ENCODE measurements around the gene RPS24. TPM values are rescaled to one million over a fixed set of nuclear protein-coding genes. Genes with fewer than 3 reads are reported as not detected.

The RPS24 gene
- polyA plus RNA-seq, 3 donors: 4,081 to 4,601 (median 4,270) TPM

GRCh38 chr10:78025685-78026364, 7.8 kb upstream of the RPS24 start:
- no peak for DNase-seq (ENCODE audit: low read depth in 3 of 3, low spot score in 2 of 3)

DNA sequence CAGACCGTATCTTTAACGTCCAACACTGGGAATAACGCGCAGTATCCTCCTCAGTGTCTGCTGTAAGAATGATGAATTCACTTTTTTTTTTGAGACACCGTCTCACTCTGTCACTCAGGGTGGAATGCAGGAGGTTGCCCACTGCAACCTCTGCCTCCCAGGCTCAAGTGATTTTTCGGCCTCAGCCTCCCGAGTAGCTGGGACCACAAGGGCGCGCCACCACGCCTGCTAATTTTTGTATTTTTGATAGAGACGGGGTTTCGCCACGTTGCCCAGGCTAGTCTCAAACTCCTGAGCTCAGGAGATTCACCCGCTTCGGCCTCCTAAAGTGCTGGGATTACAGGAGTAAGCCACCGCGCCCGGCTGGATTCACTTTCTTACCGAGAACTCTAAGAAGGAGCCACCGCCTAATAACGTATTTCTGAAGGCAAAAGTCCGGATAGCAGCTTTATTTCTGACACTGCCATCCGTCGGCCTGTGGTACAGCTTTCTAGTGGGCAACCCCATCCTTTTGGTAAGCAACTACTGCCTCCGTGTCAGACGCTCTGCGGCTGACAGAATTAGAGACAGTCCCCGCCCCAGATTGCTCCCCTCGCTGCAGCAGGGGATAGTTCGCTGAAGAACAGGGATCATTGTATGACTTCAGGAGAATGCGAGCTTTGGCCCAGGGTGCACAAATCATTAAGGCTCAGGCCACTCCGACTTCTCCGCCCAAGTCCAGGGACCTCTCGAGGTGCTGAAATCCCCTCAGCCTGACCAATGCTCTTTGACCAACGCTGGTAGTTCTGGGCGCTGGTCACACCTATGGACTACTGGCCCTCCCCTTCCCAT, 5.0 kb upstream of the RPS24 start:
- DNase-seq (ENCODE audit: low read depth in 3 of 3, low spot score in 2 of 3): peak in 1 of 3 donors; percentile 27

DNA sequence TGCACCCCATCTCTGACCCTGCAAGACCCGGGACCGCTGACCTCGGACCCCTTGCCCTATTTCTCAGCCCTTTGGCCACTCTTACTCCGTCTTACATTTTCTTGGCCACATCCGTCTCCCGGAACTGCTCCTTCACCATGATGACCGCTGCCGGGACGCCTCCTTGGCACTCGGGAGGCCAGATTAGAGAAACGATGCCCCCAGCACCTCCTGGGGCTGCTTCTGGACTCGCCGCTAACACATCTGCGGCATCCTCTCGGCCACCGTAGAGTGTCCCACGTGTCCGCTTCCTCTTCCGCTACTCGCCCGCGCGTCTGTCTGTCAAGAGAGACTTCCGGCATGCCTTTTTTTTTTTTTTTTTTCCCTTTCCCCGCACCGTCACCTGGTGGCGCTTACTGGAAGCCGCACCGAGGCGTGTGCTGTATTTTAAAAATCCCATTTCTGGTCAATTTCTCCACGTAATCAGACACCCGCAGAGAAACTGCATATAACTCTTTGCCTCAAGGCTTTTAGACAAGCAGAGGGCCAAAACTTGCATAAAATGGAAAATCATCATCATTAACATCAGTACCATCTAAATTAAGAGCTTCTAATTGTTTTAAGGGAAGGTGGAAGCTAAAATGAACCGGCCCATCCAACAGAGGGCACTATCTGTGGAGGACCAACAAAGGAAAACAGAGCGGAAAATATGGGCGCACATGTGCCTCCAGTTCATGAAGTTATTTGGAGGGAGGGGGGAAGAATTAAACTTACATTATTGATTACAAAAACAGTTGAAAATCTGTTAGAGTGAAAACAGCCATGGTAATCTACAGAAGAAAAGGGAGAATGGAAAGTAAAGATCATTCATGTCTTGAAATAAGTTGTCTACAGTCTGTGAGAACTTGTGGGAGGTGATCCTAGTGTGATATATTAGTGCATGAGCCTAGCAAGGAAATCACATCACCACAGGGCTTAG, 4.1 kb upstream of the RPS24 start, which contains the start of gene POLR3A:
POLR3A (minus strand) TSS at position 247 of the 958 bp plus-strand sequence; CDS start at position 139, 108 bp downstream.
- DNase-seq (ENCODE audit: low read depth in 3 of 3, low spot score in 2 of 3): peak; percentile 88 to 95 (median 88)

- no peak for DNase-seq (ENCODE audit: low read depth in 3 of 3, low spot score in 2 of 3)
Measured at GRCh38 chr10:78033387-78033636, 351 bp upstream of the RPS24 start.

GRCh38 chr10:78035025-78035424, 1.4 kb downstream of the RPS24 start:
- no peak for DNase-seq (ENCODE audit: low read depth in 3 of 3, low spot score in 2 of 3)

DNA sequence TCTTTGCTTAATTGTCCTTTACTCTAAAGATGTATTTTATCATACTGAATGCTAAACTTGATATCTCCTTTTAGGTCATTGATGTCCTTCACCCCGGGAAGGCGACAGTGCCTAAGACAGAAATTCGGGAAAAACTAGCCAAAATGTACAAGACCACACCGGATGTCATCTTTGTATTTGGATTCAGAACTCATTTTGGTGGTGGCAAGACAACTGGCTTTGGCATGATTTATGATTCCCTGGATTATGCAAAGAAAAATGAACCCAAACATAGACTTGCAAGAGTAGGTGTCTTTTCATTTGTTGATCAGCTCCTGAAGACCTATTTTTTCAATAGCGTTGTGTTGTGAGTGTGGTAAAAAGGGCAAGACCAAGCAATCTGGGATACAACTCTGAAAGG, 1.8 kb downstream of the RPS24 start:
- DNase-seq (ENCODE audit: low read depth in 3 of 3, low spot score in 2 of 3): no peak

- DNase-seq (ENCODE audit: low read depth in 3 of 3, low spot score in 2 of 3): no peak
Measured at GRCh38 chr10:78035933-78036583, 2.4 kb downstream of the RPS24 start.

DNA sequence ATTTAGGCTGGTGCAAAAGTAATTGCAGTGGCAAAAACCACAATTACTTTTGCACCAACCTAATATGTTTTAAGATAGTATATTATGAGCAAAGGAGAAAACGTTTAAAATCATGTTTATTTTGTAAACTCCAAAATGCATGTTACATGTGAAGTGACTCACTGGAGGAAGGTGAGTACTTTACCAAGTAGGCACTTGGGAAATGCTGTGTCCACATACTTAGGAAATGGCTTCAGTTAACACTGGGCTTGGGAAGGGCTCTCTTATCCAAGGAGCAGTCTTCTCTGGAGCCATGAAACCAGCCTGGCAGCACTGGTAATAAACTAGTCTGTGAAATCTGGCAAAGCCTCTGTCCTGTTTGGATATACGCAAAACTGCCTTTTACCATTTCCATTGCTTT, 4.4 kb downstream of the RPS24 start:
- DNase-seq (ENCODE audit: low read depth in 3 of 3, low spot score in 2 of 3): no peak

DNA sequence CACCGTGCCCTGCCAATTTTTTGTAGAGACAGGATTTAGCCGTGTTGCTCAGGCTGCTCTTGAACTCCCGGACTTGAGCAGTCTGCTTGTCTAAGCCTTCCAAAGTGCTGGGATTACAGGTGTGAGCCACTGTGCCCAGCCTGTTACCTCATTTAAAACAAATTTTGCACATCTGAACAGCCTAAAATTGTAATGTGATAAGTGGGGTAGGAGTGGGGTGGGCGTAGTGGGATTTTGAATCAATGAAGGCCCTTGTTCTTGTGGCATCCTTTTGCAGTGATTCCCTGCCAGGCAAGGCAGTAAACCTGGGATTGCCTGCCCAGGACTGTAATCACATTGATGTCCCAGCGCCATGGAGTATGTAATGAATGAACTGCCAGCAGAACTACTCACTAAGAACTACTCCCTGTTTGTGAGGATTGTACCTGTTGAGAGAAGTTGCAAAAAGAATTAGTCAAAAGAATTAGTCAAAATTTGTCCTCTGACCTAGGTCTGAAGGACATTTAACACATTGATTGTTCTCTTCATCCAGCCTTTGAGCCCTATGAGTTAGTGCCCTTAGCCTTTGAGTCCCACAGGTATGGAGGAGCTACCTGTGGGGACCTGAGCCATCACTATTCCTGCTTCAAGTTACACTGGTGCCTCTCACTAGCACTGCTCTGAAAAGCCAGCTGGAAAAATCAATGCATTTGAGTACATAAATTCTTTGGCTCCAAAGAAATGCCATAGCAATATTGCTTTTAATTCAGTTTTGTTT, 5.3 kb downstream of the RPS24 start:
- no peak for DNase-seq (ENCODE audit: low read depth in 3 of 3, low spot score in 2 of 3)

GRCh38 chr10:78039743-78040142, 6.1 kb downstream of the RPS24 start:
- no peak for DNase-seq (ENCODE audit: low read depth in 3 of 3, low spot score in 2 of 3)

GRCh38 chr10:78041170-78042057, 7.8 kb downstream of the RPS24 start:
- DNase-seq (ENCODE audit: low read depth in 3 of 3, low spot score in 2 of 3): no peak

DNA sequence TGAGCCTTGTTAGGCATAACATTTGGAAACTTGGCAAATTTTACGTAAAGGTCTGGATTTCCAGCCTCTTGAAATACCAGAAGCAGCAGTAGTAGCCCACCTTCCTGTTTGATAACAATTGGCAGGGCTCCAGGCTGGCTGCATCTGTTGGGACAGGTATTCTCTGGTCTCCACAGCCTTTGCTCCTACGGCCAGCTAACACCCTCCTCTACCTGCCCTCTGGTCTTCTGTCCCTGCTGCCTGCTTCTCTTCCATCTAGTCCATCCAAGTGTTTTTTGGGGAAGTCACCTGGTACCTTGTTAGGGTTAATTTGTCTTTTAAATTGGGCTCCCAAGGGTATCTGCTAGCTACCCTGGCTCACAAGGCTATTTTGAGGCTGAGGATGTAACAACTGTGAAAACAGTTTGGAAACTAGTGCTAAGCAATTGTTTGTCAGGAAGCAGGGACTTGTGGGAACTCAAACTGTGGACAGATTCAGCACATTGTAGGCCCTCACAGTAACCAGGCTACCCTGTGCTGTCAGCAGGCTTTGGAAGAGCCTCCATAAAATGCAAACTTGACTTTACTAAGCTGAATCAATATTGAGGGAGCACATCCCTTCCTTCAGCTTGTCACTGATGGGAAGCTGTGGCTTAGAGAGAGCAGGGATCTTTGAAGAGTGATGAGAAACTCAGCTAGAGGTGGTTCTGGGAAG, 8.5 kb downstream of the RPS24 start:
- no peak for DNase-seq (ENCODE audit: low read depth in 3 of 3, low spot score in 2 of 3)

- no peak for DNase-seq (ENCODE audit: low read depth in 3 of 3, low spot score in 2 of 3)
Measured at GRCh38 chr10:78042752-78043104, 9.1 kb downstream of the RPS24 start.

GRCh38 chr10:78044179-78044578, 10.5 kb downstream of the RPS24 start:
- no peak for DNase-seq (ENCODE audit: low read depth in 3 of 3, low spot score in 2 of 3)

DNA sequence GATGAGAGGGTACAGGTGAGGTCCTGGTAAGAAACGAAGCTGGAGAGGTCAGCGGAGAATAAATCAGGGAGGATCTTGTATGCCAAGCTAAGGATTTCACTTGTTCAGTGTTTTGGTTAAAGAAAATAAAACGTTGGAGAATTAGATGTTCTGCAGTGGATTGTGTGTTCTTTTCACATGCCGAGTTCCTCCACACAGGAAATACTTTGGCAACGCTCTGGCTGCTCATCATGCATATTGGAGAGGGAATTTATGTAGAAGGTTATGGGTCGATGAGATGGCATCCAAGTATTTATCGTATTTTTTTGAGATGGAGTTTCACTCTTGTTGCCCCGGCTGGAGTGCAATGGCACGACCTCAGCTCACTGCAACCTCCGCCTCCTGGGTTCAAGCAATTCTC, 11.0 kb downstream of the RPS24 start:
- no peak for DNase-seq (ENCODE audit: low read depth in 3 of 3, low spot score in 2 of 3)

DNA sequence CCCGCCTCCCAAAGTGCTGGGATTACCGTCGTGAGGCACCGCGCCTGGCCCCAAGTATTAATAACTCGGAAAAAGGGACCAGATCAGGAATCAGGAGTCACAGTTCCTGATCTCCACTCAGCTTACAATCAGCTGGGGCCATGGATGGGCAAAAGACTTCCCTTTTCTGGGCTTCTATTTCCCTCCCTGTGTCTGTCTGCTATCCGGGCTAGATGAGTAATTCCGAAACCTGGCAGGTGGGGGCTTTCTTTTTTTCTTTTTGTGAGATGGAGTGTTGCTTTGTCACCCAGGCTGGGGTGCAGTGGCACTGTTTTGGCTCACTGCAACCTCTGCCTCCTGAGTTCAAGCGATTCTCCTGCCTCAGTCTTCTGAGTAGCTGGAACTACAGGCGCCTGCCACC, 11.6 kb downstream of the RPS24 start:
- no peak for DNase-seq (ENCODE audit: low read depth in 3 of 3, low spot score in 2 of 3)

DNA sequence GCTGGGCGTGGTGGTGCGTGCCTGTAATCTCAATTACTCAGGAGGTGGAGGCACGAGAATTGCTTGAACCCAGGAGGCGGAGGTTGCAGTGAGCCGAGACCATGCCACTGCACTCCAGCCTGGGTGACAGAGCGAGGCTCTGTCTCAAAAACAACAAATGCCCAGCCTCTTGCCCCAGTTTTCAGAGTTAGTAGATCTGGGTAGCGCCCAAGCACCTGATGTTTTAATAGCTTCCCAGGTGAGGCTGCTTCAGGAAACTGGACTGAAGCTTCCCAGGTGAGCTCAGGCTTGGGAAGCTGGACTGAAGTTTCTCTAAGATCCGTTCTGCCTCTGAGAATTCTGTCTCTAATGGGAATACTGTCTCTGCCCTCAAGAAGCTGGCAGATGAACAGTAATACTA, 12.2 kb downstream of the RPS24 start:
- DNase-seq (ENCODE audit: low read depth in 3 of 3, low spot score in 2 of 3): no peak

- no peak for DNase-seq (ENCODE audit: low read depth in 3 of 3, low spot score in 2 of 3)
Measured at GRCh38 chr10:78046711-78047269, 13.1 kb downstream of the RPS24 start.

Measured in right renal cortex interstitium (tissue), 3 donors.